DMS53 treated with DMSO at 0.1 percent for 48 hours (cell line): ENCODE data around the gene UBAC2.

Experiments used
- DNase-seq: peaks from one replicate; lab custom pipeline; 2025; ENCODE audit not compliant: unreplicated experiment; lab: John Stamatoyannopoulos, UW

The UBAC2 gene

DNA sequence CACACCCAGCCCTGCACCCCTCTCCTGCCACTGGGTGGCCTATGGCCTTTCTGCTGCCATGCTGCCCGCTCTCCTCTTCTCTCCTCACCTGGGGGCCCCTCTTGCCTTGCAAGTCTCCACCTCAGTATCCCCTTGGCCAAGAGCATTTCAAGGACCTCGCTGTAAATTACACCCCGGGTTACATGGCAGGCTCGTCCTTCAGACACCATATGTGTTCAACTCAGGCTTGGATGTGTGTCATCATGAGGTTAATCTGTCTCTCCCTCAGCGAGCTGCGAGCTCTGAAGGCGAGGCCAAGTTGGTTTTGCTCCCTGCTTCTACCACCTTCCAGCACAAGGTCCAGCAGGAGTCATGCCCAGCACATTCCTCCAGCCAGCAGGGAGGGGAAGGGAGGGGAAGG lies 225.8 kb downstream of the UBAC2 start:
- DNase-seq = no peak

DNA sequence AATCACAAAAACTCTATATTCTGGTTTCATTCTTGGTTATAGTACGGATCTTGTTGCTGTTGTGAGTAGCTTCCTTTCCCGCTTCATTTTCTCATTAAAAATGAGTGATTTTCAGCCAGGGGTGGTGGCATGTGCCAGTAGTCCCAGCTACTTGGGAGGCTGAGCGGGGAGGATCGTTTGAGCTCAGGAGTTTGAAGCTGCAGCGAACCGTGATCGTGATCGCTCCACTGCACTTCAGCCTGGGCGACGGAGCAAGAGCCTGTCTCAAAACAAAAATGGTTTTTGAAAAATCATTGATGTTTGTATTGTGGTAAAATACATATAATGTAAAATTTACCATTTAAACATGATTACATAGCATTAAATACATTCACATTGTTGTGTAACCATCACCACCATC lies 229.0 kb downstream of the UBAC2 start:
- no peak for DNase-seq

DNA sequence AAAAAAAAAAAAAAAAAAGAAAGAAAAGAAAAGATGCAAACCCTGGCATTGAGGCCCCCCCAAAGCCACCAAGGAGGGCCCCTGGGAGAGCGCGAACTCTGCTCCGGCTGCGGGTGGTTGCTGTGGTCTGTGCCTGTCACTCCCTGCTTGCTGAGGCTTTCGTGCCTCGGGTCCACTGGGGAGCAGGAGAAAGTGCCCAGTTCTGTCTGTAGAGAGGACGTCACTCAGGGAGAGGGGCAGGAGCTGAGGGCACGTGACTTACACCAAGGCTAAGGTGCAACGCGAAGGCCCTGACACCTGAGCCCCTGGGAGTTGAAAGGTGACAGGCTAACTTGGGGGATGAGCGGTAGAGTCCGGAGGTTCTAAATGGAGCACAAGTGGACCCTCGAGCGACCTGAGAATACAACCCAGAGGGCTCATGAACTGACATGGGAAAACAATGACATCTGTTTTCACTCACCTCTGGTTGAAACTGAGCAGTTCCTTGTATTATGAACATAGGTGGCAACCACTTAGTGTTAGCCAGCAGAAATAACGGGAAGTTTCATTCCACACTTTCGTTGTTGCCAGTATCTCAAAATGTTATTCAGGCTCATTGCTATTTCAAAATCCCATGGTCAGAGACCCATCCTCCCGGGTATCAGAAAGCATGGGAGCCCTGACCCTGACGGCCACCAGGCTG lies 231.4 kb downstream of the UBAC2 start:
- DNase-seq = no peak

DNA sequence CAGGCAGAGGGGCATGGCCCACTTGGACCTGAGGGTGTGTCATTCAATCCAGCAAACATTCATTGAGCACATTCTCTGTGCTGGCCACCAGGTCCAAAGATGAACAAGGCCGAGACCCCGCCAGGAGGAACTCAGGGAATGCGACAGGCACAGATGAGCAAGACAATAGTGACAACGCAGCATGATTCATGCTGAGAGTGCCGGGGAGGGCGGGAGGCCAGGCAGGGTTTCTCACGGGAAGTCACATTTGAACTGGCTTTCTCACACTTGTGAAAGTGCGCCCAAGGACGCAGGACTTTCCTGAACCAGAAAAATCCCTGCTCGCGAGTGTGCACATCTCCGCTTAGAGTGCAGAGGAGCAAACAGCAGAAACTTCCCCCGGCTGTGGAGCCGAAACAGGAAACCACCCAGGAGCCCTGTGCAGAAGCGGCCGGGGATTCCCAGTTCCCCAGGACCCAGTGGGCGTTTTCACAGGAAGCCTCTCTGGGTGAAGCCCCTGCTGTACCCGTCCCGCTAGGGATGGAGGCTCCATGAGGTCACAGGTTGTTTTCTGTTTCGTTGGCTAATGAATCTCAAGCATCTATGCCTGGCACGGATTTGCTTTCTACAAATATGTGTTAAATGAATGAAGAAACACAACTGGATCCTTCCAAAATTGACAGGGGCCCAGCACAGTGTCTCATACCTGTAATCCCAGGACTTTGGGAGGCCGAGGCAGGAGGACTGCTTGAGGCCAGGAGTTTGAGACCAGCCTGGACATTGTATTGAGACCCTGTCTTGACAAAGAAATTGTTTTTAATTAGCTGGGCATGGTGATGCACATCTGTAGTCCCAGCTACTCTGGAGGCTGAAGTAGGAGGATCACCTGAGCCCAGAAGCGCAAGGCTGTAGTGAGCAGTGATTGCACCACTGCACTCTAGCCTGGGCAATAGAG lies 232.2 kb downstream of the UBAC2 start:
- no peak for DNase-seq

DNA sequence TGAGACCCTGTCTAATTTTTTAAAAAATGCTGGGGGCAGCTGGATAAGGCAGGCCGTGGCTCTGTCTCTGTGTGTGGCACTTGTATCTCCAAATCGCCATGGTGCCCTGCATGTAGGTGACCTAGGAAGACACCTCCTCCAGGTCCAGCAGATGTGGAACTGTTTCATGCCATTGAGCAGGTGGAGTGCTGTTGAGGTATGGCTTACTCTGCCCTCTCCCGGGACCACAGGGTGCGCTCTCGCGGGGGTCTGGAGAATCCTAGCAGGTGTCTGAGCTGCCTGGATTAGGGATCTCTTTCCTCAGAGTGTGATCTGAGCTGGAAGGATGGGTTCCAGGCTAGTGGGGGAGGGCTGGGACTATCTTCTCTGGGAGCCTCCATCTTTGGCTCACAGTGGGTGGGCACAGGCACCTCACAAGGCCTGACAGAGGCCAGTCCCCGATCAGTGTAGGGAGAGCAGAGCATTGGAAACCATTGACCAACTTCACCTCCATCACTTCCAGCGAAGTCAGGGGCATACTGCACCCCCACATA lies 233.0 kb downstream of the UBAC2 start:
- DNase-seq = no peak

DNA sequence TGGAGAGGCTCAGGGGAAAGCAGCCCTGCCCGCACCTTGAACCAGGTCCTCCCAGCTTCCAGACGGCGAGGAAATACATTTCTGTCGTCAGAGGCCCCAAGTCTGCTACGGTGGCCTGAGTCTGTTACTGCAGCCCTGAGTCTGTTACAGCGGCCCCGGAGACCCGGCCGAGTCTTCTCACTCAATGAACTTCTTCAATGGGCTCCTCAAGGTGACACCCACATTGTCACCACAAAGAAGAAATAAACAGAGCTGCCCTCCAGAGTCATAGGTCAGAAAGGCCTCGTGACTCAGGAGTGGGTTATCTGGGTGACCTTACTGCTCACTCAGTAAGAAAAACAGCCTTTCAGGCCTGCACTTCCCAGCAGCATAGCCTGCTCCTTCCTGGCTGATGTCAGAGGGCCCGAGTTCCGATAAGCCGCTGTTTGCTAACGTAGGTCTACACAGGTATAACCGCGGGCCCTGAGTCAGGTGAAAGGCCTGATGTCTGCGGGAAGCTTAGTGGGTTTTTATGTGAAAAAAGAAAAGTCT lies 233.7 kb downstream of the UBAC2 start:
- no peak for DNase-seq

DNA sequence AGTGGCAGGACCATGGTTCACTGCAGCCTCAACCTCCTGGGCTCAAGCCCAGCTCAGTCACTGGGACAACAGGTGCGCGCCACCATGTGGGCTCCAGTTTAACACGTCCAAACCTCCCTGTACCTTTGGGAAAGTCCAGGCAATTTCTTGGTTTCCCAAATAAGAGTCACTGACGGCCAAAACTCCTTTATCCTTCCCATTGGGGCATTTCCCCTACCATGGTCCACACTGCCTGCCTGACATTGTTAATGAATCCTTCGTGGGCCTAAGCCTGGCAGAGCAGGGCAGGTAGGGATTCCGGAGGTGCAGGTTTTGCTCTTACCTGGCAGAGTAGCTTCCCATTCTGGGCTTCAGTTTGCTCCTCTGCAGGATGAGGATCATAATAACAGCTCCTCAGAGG lies 234.5 kb downstream of the UBAC2 start:
- DNase-seq = no peak

DNA sequence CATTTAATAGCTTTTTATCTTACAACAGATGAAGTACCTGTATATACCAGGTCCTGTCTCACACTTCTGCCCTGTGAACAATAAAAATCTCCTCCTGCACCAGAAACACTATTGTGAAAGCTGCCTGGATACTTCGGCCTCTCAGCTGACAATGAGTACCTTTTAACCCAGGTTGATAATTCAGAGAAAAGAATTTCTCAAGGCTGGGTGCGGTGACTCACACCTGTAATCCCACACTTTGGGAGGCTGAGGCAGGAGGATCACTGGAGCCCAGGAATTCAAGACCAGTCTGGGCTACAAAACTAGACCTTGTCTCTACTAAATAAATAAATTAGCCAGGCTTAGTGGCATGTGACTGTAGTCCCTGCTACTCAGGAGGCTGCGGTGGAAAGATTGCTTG lies 235.3 kb downstream of the UBAC2 start:
- no peak for DNase-seq
